GM10847 (cell line): ENCODE data around the gene NPRL2.

Experiments
- POLR2A ChIP-seq: IDR thresholded peaks from 2 replicates; pipeline ENCODE4 v1.6.1; 2011; ENCODE audit not compliant: insufficient read length; ENCODE audit errors: extremely low read depth

NPRL2 gene

DNA sequence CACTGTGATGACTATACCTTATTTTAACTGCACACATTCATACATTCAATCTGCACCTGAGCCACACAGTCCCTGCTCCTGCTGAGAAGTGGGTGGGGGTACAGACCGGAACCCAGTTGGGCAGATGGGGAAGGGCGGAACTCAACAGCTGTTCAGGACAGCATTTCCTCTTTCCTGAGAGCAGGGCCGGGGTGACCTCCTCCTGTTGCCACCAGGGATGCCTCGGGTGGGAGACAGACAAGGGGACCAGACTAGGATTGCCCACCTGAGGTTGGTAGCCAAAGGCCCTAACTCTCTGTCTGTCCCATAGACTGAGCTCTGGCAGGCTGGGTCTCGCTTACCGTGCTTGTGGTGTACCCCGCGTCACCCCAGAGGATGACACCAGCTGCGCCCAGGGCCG, 32.0 kb downstream of the NPRL2 start:
- TF ChIP-seq POLR2A: no peak

DNA sequence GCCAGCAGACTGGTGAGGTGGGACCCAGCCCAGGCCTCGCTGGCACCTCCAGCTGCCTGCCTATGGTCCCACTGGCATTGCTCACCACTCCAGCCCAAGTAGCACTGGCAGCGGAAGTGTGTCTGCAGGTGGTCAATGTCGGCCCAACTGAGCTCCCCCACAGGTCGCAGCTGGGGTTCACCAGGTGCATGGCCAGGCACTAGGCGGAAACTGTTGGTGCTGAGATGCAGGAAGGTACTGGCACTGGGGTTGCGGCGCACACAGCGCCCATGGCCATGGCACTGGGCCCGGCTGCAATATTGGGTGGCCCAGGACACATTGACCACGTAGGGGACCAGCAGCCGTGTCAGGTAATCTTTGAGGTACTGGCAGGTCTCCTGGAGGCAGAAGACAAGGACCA, 32.4 kb downstream of the NPRL2 start:
- no peak for TF ChIP-seq POLR2A

DNA sequence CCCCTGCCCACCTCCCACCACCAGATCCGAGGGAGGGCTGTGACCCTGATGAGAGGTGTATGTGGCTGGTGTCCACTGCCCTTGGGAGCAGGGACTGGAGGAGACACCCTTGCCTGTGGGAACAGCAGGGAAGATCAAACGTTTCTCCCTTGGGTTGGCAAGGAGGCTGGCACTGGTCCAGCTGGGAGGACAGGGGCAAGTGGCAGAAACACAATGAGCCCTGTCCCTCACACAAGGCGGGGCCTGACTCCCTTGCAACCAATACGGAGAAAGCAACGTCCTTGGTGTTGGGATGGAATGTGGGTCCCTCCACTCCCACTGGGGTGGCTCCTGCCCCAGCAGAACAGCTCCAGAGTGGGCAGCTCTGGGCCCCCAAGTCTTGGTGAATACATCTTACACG, 33.3 kb downstream of the NPRL2 start:
- TF ChIP-seq POLR2A: no peak

DNA sequence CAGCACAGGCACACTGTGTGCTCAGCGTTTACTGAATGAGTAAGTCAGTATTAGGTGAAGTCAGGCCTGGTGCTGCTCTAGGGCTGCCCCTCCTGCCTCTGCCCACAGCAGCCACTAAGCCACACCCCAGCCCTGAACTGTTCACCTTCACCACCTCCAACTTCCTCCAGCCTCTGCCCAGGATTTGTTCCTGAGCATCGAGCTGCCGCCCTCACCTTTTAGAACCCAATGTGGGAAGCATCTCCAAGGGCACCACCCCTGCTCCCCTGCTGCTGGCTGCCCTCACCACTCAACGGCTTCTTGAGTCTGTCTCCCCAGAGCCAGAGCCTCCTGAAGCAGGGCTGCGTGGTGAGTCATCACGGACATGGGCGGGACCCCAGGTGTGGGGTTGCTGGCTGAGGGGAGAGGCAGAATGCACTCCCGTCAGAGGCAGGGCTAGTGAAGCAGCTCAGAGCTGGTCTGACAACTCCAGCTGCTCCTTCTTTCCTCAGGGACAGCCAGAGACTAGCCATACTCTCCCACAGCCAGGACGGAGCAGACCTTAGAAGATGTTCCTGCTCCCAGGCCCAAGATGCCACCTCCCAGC, 33.8 kb downstream of the NPRL2 start:
- no peak for TF ChIP-seq POLR2A

DNA sequence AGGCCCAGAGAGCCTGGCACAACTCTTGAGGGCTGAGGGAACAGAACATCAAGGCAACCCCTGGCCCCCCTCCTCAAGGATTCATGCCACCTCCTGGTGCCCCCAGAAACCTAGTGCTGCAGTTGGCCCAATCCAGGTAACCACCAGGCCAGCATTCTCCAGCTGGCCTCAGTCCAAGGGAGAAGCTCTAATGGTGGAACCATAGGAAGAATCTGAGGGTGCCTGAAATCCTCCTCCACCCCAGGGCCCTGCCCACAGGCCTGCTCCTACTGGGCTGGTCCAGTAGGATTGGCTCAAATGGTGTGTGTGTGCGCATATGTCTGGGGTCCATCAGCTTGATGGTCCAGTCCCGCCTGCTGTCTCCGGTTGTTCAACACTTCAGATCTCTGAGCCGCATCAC, 35.8 kb downstream of the NPRL2 start:
- no peak for TF ChIP-seq POLR2A

DNA sequence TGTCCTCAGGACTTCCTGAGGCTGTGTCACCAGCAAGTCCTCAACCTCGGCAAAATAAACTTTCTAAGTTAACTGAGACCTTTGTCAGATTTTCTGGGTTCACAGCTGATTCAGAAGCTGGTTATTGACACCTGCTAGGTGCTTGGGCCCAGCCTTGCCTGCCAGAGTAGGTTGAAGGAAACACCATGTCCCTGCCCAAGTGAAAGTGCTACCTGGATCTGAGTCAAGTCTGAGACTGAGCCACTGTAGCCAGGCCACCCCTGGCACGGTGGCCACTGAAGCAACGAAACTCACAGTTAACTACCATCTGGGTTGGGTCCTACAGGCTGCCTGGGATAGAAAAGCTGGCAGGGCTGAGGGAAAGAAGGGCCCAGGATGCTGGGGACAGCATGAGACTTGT, 36.2 kb downstream of the NPRL2 start:
- no peak for TF ChIP-seq POLR2A

DNA sequence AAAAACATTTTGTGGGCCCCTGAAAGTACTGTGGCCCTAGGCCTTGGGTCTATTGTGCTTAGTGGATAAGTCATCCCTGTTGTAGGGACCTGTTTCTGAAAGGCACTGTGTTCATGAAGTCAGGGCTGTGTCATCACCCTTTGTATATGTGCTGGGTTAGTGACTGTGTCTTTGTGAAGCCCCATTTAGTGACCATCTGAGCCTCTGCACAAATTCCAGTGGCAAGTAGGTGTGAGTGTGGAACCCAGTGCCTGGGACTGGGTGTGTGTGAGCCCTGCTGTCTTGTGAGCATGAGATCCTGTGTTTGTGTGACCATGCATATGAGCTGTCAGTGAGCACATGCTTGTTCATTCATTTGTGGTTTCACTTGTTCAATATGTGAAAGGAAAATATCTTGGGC, 46.0 kb downstream of the NPRL2 start:
- TF ChIP-seq POLR2A: no peak

DNA sequence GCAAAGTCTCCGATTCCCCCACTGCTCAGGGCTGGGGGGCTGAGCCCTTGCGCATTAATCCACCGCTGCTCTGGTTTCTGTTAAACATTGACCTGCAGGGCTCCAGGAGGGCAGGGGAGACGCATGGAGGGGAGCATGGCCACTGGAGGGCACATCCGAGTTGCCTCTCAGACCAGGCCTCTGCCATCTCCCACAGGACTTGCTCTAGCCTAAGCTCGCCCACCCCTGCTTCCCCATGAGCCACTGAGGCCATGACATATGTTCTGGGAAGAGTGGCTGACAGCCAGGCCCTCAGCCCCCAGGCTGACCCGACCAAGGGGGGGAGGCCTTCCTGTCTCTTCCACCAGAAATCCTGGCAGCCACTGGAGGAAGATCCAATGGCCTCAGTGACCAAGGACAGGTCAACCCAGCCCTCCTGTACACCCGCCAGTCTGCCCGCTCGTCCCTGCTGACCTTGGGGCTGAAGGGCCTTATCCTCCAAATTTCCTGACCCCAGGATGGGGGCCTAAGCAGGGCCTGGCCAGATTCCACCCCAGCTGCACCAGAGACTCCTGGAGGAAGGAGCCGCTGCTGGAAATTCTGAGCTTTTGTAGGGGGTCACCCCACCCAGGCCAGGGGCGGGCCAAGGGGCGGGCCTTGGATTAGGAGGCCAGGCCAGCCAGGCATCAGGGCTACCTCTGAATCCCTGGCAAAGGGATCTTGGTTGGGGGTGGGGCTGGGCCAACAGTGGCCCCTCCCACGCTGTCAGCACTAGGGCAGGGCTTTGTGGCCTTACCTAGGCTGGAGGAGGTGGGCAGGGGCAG, 47.4 kb downstream of the NPRL2 start, which contains the start of gene HYAL1:
Gene HYAL1 (minus strand): TSS at position 562 of the 803 bp plus-strand sequence. CDS start 618 bp downstream, outside the sequence.
- TF ChIP-seq POLR2A: no peak

DNA sequence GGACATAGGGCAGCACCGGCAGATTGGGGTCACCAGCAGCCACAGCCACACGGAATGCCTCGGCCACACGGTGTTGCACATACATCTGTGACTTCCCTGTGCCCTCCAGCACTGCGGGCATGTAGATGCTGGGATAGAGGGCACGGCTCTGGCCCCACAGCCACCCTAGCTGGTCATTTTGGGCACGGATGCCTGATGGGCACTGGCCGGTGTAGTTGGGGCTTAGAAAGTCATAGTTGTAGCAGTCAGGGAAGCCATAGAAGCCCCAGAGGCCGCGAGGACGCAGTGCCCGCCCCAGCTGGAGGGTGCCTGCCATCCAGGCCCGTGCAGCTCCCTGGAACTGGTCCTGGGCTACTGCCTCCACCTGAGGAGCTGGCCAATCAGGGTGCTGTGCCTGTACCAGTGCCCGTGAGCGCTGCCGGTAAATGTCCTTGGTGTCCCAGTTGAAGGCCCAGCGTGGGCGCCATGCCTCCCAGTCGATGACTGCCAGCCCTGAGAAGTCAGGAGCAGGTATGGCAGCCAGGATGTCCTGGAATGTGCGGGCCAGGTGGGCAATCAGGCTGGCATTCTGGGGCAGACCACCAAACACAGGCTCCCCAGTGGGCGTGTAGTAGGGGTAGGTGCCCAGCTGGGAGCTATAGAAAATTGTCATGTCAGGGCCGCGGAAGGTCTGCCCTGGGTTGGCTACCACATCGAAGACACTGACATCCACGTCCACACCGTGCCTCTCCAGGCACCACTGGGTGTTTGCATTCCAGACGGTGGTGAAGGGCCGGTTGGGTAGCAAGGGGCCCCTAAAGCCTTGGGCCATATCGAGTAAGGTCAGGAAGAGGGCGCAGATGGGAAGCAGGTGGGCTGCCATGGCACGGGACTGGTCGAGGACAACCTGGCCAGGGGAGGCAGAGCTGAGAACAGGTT, 48.2 kb downstream of the NPRL2 start:
- TF ChIP-seq POLR2A: no peak

DNA sequence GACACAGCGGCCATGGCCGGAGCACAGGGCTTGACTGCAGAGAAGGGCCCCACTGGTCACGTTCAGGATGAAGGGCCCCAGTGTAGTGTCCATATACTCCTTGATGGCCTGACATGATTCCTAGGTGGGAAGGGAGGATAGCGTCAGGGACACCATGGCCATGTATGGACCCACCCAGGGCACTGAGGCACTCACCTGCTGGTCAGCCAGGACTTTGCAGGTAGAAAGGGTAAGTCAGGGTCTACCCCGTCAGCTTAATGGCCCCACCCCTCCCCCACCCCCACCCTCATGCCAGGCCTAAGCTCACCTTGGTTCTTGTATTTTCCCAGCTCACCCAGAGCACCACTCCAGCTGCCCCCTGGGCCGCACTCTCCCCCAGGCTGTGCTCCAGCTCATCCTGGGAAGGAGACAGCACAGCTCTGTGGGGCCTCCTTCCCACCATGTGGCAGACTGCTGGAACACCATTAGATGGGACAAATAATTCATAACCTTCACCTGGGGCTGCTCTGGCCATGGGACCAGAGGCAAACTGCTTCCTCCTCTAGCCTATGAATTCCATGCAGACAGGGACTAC, 49.8 kb downstream of the NPRL2 start:
- TF ChIP-seq POLR2A: no peak

DNA sequence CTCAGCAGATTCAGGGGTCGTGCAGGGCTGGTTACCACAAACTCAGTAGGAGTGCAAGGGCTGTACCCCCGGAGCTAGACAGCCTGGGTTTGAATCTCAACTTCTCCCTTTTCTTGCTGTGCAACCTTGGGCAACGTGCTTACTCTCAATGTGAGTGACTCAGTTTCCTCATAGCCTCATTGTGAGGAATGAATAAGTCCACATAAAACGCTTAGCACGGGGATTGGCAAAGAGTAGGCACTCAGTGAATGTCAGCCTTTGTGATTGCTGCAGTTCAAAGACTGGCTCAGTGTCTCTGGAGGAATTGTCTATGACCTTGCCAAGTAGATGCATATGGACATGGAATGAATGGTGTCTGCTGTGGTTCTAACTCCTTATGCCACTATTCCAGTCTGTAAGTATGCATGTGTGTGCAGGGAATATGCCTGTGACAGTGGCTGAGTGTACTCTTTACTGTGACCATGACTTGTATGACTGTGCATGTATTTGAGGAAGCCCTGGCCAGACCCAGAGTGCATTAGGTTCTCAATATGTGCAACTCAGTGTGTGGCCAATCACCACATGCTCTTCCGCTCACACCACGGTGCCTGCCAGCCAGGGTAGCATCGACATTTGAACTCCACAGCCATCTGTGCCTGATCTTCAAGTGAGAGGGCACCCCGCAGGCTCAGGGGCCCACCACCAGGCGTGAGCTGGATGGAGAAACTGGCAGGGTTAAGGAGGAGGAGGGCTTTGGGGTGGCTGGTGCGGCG, 50.5 kb downstream of the NPRL2 start:
- no peak for TF ChIP-seq POLR2A

DNA sequence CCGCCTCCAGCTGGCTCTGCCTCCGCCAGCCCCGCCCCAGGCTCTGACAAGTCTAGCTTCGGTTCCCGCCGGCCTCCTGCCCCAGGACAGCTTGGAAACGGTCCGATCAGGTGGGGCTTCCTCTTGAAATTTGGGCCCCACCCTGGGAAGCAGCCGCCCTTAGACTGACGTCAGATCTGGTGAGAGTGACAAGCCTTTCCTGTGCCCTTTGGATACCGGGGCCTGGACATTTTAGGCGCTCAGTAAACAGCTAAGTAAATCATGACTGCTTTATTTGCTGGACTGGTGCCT, 51.0 kb downstream of the NPRL2 start:
- no peak for TF ChIP-seq POLR2A

DNA sequence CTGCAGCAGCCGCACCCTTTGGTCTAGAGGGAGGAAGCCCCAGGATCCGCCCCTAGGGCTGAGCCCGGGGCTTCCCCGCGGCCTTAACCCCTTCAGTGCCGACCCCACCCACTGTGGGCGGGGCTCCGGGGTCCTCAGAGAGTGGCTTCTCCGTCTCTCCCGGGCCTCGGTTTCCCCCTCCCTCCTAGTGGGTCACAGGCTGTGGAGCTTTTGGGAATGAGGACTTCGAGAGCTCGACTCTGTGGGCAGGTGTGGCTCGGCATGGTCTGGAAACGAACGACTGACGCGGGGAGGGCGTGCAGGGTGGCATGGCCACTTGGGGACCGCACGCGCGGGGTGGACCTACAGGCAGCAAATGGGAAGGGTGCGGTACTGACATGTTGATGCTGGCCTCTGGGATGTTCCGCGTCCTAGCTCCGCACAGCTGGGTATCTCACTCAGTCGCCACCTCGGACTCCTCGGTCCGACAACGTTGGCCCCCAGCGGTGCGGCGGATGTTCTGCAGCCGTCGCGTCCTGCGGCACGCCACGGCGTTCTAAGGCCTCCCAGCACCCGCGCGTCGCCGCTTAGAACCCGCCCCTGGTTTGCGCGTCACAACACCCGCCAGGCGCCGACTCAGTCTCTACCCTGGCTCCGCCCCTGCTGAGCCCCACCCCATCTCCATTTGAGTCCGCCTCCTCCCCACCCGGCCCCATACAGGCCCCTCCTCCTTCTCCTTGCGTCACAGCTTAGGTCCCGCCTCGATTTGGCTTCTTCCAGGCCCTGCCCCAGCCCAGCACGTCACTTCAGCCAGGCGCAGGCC, 51.5 kb downstream of the NPRL2 start, which contains the start of the genes HYAL3 and NAA80:
Gene HYAL3 (minus strand): TSS at position 570 of the 802 bp plus-strand sequence. CDS start 3,803 bp downstream, outside the sequence.
Gene NAA80 (minus strand): TSS at position 570 of the 802 bp plus-strand sequence. CDS start 1,942 bp downstream, outside the sequence.
- TF ChIP-seq POLR2A: peak; percentile 95
